ENCODE data around the gene PNCK. TPM values are rescaled to one million over a fixed set of nuclear protein-coding genes. Genes with fewer than 3 reads are reported as not detected.

The PNCK gene
- total RNA-seq, 1 donor, result 0.36 TPM

- Histone ChIP-seq H3K27ac (ENCODE audit: low read depth, low read length) (no peak overlapping the region), H3K36me3 (ENCODE audit: insufficient read depth, low read length) (no peaks in the 10 kb centered on the region), H4K20me1 (ENCODE audit: insufficient read depth, low read length) (no peaks in the 10 kb centered on the region), H2AFZ (ENCODE audit: low read length) (no peak overlapping the region), H3K4me3 (ENCODE audit: insufficient read depth, low read length) (no peak overlapping the region), H3K27me3 (ENCODE audit: insufficient read depth, low read length) (peaks cover 26% of the 10 kb centered on the region), H3K9me3 (ENCODE audit: low read depth, low read length) (no peaks in the 10 kb centered on the region), H3K4me1 (ENCODE audit: insufficient read depth, low read length) (no peaks in the 10 kb centered on the region), H3K79me2 (ENCODE audit: insufficient read depth, low read length) (no peaks in the 10 kb centered on the region), H3K4me2 (ENCODE audit: insufficient read depth, low read length) (no peak overlapping the region)
- DNase-seq (ENCODE audit: insufficient read length, low spot score, missing footprints), result peak; percentile 90
- TF ChIP-seq, protein P1, sequence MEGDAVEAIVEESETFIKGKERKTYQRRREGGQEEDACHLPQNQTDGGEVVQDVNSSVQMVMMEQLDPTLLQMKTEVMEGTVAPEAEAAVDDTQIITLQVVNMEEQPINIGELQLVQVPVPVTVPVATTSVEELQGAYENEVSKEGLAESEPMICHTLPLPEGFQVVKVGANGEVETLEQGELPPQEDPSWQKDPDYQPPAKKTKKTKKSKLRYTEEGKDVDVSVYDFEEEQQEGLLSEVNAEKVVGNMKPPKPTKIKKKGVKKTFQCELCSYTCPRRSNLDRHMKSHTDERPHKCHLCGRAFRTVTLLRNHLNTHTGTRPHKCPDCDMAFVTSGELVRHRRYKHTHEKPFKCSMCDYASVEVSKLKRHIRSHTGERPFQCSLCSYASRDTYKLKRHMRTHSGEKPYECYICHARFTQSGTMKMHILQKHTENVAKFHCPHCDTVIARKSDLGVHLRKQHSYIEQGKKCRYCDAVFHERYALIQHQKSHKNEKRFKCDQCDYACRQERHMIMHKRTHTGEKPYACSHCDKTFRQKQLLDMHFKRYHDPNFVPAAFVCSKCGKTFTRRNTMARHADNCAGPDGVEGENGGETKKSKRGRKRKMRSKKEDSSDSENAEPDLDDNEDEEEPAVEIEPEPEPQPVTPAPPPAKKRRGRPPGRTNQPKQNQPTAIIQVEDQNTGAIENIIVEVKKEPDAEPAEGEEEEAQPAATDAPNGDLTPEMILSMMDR (IDR thresholded peaks at IDR 0.05; ENCODE audit: extremely low read depth, low read depth, low read length), result no peak
Observed at GRCh38 chrX:153648358-153649177, 25.0 kb downstream of the PNCK start.

DNA sequence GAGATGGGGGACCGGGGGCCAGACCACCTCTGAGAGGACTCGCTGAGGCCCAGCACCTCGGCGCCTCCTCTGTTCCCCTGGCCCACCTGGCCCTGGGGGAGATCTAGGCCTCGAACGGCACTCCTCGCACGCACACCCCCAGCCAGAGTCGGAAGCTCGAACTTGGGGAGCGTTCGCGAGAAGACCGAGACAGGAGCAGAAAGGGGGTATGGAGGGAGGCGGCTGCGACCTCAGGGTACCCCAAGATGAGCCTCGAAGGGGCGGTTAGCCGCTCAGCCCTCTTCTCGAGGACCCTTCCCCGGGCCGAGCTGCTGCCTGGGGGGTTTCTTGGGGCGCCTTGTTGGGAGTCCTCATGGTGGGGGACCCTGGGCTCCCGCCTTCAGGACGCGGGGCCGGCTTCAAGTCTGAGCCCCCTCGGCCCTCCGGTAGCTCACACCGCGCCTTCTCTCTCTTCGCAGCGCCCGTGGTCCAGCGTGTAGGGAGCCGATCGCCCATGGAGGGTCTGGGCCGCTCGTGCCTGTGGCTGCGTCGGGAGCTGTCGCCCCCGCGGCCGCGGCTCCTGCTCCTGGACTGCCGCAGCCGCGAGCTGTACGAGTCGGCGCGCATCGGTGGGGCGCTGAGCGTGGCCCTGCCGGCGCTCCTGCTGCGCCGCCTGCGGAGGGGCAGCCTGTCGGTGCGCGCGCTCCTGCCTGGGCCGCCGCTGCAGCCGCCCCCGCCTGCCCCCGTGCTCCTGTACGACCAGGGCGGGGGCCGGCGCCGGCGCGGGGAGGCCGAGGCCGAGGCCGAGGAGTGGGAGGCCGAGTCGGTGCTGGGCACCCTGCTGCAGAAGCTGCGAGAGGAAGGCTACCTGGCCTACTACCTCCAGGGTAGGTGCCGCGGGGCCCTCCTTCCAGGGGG lies 25.9 kb downstream of the PNCK start:
- Histone ChIP-seq H3K79me2 (ENCODE audit: insufficient read depth, low read length) (no peaks in the 10 kb centered on the region), H3K36me3 (ENCODE audit: insufficient read depth, low read length) (no peaks in the 10 kb centered on the region), H3K27ac (ENCODE audit: low read depth, low read length) (no peak overlapping the region), H3K27me3 (ENCODE audit: insufficient read depth, low read length) (peaks cover 34% of the 10 kb centered on the region), H3K4me3 (ENCODE audit: insufficient read depth, low read length) (no peak overlapping the region), H3K9me3 (ENCODE audit: low read depth, low read length) (no peaks in the 10 kb centered on the region), H4K20me1 (ENCODE audit: insufficient read depth, low read length) (no peaks in the 10 kb centered on the region), H3K4me2 (ENCODE audit: insufficient read depth, low read length) (no peak overlapping the region), H3K4me1 (ENCODE audit: insufficient read depth, low read length) (no peaks in the 10 kb centered on the region), H2AFZ (ENCODE audit: low read length) (no peak overlapping the region)
- TF ChIP-seq, protein P1 (IDR thresholded peaks at IDR 0.05; ENCODE audit: extremely low read depth, low read depth, low read length), result no peak
- DNase-seq (ENCODE audit: insufficient read length, low spot score, missing footprints), result peak; percentile 81

DNA sequence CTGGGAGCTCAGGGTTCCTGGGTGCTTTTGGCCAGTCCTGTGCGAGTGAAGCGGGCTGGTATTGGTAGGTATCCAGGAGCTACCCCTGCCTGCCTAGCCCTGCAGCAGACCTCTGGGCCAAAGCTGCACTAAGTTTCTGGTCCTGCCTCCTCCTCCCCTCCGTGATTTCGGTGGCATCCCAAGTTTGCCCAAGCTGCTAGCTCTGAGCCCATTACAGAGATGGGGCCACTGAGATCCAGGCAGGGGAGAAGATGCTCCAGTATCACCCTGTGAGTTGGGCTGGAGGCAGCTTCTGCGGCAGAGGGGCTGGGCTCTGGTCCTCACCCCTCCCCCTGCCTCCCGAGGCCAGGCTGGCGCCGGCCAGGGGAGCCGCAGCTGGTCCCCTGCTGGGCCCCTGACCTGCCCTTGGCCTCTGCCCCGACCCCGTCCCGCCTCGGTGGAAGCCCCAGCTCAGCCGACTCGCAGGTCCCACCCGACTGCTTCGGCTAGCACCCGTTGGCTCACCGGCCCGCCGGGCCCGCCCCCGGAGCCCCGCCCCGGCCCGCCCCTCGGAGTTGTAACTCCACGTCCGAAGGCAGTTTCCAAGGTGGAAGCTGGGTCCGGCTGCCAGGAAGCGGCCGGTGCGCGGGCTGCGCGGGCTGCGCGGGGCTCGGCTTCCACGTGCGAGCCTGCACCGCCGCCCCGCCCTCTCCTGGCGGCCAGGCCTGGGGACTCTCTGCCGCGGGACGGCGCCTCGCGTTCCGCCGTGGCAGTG lies 26.8 kb downstream of the PNCK start, which contains the start of gene DUSP9:
Gene DUSP9 (plus strand): TSS at position 584 of the 754 bp plus-strand sequence. CDS start 751 bp downstream, outside the sequence.
- no peaks in the 10 kb centered on the region for H3K36me3 ChIP-seq (ENCODE audit: insufficient read depth, low read length)
- H3K27me3 ChIP-seq (ENCODE audit: insufficient read depth, low read length), result peaks cover 35% of the 10 kb centered on the region
- H4K20me1 ChIP-seq (ENCODE audit: insufficient read depth, low read length), result no peaks in the 10 kb centered on the region
- H2AFZ ChIP-seq (ENCODE audit: low read length), result no peak within 1 kb of the TSS
- TF ChIP-seq, protein P1 (IDR thresholded peaks at IDR 0.05; ENCODE audit: extremely low read depth, low read depth, low read length), result no peak
- H3K79me2 ChIP-seq (ENCODE audit: insufficient read depth, low read length), result no peaks in the 10 kb centered on the region
- peak; percentile 94 for DNase-seq (ENCODE audit: insufficient read length, low spot score, missing footprints)
- H3K4me3 ChIP-seq (ENCODE audit: insufficient read depth, low read length), result no peak within 1 kb of the TSS
- H3K4me2 ChIP-seq (ENCODE audit: insufficient read depth, low read length), result no peak within 1 kb of the TSS
- no peaks in the 10 kb centered on the region for H3K4me1 ChIP-seq (ENCODE audit: insufficient read depth, low read length)
- no peaks in the 10 kb centered on the region for H3K9me3 ChIP-seq (ENCODE audit: low read depth, low read length)
- no peak within 1 kb of the TSS for H3K27ac ChIP-seq (ENCODE audit: low read depth, low read length)
